HUDEP-2 (cell line): ENCODE data around the gene TMEM42.
"Not testable (repeated sequence)": the region's sequence is repeated elsewhere in the genome, so short reads cannot be mapped to it uniquely, and the experiment has no call there.

Experiments
- DNase-seq, 76 experiments: peaks; one replicate each; lab custom pipeline; 2025; ENCODE audit not compliant: unreplicated experiment in 76 of 76; lab: John Stamatoyannopoulos, UW

The TMEM42 gene

DNA sequence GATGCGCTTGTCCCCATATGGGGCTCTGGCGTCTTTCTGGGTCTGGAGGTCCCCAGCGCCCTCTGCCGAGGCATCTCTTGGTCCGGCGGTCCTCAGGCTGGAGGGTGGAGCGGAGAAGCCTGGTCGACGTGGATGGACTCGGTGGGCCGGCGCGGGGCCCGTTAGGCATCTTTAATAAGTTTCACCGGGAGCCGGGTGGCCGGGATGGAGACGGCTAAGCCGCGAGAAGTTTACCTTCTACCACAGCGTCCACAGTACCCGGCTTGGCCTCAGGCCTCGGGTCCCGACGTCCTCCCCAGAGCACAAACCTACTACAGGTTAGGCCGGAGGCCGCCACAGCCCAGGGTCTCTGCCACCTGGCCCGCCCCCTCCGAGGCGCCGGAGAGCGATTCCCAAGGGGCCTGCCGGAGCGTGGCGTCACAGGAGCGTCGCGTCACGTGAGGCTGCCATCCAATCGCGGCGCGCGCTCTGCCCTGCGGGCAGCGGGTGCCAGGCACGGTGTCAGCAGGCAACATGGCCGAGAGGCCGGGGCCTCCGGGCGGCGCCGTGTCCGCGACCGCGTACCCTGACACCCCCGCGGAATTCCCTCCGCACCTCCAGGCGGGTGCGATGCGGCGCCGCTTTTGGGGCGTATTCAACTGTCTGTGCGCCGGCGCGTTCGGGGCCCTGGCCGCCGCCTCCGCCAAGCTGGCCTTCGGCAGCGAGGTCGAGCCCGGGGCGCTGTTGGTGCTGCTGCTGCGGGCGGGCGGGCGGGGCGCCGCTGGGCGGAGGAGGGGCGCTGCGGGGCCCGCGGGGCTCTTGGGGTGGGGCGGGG lies at the start of gene TMEM42:
Gene TMEM42, plus strand, starts transcription at position 501 of the 814 bp plus-strand sequence. Its CDS starts 13 bp downstream, at position 514.
- DNase-seq: peak in 74 of 76 experiments; percentile 26 to 85 (median 74)

DNA sequence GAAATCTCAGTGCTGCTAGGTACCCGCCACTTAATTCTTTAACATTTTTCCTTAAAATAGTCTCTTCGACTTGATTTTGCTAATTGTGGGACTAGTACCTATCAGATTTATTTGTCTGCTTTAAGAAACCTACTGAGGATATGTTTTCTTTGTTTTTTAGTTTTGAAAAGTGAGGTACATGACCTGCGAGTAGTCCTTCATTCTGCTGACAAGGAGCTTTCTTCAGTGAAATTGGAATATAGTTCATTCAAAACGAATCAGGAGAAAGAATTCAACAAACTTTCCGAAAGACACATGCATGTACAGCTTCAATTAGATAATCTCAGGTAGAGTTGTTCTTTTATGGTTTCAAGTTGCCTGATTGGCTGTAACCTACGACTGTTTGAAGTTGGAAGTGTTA lies 47.0 kb upstream of the TMEM42 start:
- no peak for DNase-seq

DNA sequence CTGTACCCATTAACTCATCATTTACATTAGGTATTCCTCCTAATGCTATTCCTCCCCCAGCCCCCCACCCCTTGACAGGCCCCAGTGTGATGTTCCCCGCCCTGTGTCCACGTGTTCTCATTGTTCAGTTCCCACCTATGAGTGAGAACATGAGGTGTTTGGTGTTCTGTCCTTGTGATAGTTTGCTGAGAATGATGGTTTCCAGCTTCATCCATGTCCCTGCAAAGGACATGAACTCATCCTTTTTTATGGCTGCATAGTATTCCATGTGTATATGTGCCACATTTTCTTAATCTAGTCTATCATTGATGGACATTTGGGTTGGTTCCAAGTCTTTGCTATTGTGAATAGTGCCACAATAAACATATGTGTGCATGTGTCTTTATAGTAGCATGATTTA lies 45.4 kb upstream of the TMEM42 start:
- DNase-seq: not testable (repeated sequence)

DNA sequence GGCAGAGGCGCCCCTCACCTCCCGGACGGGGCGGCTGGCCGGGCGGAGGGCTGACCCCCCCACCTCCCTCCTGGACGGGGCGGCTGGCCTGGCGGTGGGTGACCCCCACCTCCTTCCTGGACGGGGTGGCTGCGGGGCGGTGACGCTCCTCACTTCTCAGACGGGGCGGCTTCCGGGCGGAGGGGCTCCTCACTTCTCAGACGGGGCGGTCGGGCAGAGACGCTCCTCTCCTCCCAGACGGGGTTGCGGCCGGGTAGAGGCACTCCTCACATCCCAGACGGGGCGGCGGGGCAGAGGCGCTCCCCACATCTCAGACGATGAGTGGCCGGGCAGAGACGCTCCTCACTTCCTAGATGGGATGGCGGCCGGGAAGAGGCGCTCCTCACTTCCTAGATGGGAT lies 40.5 kb upstream of the TMEM42 start:
- DNase-seq: not testable (repeated sequence)

DNA sequence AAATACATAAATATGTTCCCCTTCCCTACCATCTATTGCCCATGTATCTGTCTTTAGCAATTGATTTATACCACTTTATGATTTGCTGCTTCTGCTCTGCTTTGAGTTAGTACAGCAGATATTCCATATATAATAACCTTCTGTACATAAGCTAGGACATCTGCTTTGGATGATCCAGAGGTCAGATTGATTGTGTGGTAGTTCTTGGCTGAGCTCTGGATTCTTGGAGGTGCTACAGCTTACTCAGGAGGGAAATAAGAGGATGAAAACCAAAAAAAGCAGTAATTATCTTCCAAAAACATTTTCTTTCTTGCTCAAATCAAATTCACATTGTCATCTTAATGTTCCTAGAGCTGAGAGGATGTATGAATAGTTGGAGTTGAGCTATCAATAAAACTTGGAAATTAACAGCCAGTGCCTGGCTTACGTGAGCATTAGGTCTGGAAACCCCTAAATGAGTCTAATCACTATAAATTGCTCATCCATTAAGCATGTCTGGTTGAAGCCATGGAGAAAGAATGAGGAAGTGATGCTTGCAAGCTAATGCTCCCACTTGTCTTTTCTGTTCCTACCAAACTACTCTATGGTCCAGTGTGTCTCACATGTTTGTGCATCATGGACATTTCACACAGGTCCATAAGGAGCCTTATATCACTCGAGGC lies 36.3 kb upstream of the TMEM42 start:
- DNase-seq: no peak

DNA sequence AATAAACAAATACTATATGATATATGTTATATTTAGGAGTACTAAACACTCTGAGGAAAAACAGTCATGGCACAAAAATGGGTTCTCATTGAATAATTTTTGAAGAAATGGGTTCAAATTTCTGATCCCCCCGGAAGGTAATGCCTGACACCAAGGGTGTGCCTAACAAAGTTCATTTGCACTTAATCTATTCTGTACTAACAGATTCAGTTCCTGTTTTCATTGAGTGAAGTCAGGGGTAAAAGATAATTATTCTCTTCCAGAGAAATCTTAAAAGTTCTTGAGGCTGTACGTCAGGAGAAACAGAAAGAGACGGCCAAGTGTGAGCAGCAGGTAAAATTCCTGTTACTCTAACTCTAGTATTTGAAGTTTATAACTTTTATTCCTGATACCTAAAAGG lies 34.5 kb upstream of the TMEM42 start:
- no peak for DNase-seq

GRCh38 chr3:44831232-44831631 lies 30.5 kb upstream of the TMEM42 start:
- DNase-seq: no peak

GRCh38 chr3:44832032-44832431 lies 29.7 kb upstream of the TMEM42 start:
- DNase-seq: no peak

GRCh38 chr3:44832965-44833364 lies 28.7 kb upstream of the TMEM42 start:
- no peak for DNase-seq

GRCh38 chr3:44833394-44833793 lies 28.3 kb upstream of the TMEM42 start:
- DNase-seq: no peak

GRCh38 chr3:44835684-44836083 lies 26.0 kb upstream of the TMEM42 start:
- no peak for DNase-seq

DNA sequence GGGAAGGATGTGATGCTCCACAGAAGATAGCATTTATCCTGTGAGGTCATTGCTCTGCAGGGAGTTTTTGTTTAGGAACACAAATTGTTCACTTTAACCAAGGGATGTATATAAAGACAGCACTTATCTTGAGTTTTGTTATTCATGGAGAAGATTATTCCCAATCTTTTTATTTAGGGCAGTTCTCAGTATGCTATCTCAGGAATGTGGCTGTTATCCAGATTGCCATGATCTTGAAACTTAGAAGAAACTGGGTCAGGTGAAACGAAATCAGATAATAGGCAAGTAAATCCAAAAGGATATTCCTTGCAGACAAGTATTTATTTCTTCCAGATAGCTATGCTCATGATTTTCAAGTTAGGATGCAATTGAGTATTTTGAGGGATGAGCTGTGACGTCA lies 19.3 kb upstream of the TMEM42 start:
- DNase-seq: no peak

GRCh38 chr3:44845528-44846520 lies 15.9 kb upstream of the TMEM42 start:
- DNase-seq: no peak

GRCh38 chr3:44848634-44849033 lies 13.1 kb upstream of the TMEM42 start:
- no peak for DNase-seq

- DNase-seq: not testable (repeated sequence)
These were observed 5.0 kb upstream of the TMEM42 start for GRCh38 chr3:44856663-44857062.

DNA sequence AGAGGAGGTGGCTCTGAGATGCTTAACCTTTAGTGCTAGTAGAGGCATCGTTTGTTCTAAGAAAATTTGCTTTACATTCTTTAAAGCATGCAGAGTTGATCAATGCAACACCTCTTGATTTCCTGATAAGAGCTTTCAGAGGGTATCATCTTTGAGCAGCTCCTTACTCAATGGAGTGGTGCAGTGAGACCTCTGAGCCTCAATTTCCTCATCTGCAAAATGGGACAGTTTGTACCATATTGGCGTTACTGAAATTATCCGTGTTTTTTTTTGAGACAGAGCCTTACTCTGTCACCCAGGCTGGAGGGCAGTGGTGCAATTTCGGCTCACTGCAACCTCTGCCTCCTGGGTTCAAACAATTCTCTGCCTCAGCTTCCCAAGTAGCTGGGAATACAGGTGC lies 1.6 kb upstream of the TMEM42 start:
- DNase-seq: no peak

DNA sequence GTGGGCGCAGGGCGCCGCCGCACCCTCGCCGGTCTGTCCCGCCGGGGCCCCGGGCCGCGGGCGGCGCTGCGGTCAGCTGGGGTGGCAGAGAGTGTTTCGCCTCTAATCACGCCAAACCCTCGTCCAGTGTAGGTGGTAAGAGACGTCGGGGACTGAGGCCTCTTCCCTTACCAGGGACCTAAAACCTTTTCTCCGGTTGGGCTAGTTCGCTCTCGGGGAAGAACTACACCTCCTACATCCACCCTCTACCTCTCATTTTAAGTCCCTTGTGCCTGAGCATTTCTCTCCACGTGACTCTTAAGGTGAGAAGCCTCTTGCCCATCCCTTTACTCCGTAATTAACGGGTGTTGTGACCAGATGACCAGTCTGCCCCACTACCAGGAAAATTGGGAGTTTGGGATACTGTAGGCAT lies 520 bp downstream of the TMEM42 start:
- DNase-seq: peak in 11 of 76 experiments; percentile 35 to 55 (median 39)

- no peak for DNase-seq
These were observed 3.7 kb downstream of the TMEM42 start for GRCh38 chr3:44865272-44866035.

DNA sequence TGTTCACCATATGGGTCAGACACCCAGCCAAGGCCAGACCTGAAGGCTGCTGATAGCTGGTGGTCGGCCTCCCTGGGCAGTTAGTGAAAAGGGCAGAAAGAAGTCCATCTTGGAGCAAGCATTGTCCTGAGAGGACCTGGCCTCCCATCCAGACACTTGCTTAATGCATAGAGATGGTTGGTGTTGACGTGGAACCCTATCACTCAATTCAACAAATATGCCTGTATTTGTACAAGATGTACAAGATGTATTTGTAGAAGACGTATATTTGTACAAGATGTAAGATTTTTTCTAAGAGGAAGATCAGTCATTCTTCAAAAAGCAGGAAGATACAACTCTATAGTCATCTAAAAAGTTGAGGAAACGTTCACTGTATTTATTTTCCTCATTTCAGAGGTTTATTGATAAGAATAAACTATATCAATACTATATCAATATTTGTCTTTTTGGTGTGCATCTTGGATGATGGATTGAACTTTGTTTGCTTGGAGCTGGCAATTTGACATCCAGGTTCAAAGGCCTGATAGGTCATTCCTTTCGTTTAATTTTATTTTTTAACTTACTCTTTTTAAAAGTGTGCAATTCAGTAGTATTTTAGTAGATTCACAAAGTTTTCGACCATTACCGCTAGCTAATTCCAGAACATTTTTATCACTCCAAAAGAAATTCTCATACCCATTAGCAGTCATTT lies 5.9 kb downstream of the TMEM42 start:
- DNase-seq: no peak
